Transverse colon (tissue), 4 donors: ENCODE results near the gene GRK3. TPM values are rescaled to one million over a fixed set of nuclear protein-coding genes. Genes with fewer than 3 reads are reported as not detected.

Source experiments
- DNase-seq: peaks from one replicate; pipeline ENCODE4 v3.0.0-alpha.2; 2019
- H3K27ac ChIP-seq, 4 donors: fragments of 200-600 bp; sonication (generic); 2 replicates each; pipeline ENCODE4 v1.5.1; 2016 to 2018; ENCODE audit warnings: inconsistent platforms in 4 of 4
- H3K27me3 ChIP-seq: fragments of 200-600 bp; sonication (generic); 2 replicates; pipeline ENCODE4 v1.5.1; 2017; ENCODE audit warnings: inconsistent platforms
- H3K36me3 ChIP-seq, 4 donors: fragments of 200-600 bp; sonication (generic); 2 replicates each; pipeline ENCODE4 v1.5.1; 2017 to 2019; ENCODE audit warnings: inconsistent platforms in 4 of 4
- H3K4me1 ChIP-seq, 4 donors: fragments of 200-600 bp; sonication (generic); 2 replicates each; pipeline ENCODE4 v1.5.1; 2017 to 2020; ENCODE audit warnings: inconsistent platforms in 4 of 4
- H3K4me3 ChIP-seq, 4 donors: fragments of 200-600 bp; sonication (generic); 1 replicate in 1 of 4; 2 replicates in 3 of 4; pipeline versions ENCODE4 v1.5.1 to v1.6.1; 2017 to 2019; ENCODE audit warnings: inconsistent platforms in 4 of 4
- H3K9me3 ChIP-seq, 2 donors: fragments of 200-600 bp; sonication (generic); 2 replicates each; pipeline ENCODE4 v1.5.1; 2017 to 2019; ENCODE audit warnings: inconsistent platforms in 2 of 2
- EP300 ChIP-seq: sonication (generic); formaldehyde crosslinking; IDR thresholded peaks from one replicate; pipeline ENCODE4 v1.6.1; 2017; ENCODE audit warnings: antibody characterized with exemption, low read depth
- POLR2A ChIP-seq: fragments of 450-650 bp; IDR thresholded peaks from one replicate; pipeline ENCODE4 v1.6.1; 2016; ENCODE audit warnings: antibody characterized with exemption, mild to moderate bottlenecking, moderate library complexity
- POLR2AphosphoS5 ChIP-seq, 3 donors: sonication (generic); formaldehyde crosslinking; IDR thresholded peaks; one replicate each; pipeline ENCODE4 v1.6.1; 2016; ENCODE audit warnings: antibody characterized with exemption in 3 of 3
- WGBS, 2 donors: methylation state at CpG; one replicate each; pipeline ENCODE4 v1.1.5; 2018; ENCODE audit warnings: low coverage in 1 of 2; 5-methylcytosine and 5-hydroxymethylcytosine counted together
- in situ Hi-C, 4 donors: fragments of 200-750 bp; cut with MboI; loops; one replicate each; pipeline versions ENCODE4 v1.15.0 to v1.15.1; 2017; ENCODE audit warnings: low sequenced_read_pairs in 3 of 4, low pct_ligation_motif_present in 1 of 4, low pct_unique_long_range_greater_than_20kb in 1 of 4
- intact Hi-C: fragments of 100-400 bp; cut with DNase I; formaldehyde crosslinking; loops from one replicate; pipeline ENCODE4 v1.15.1; 2023; ENCODE audit warnings: low total_unique reads
- total RNA-seq, 4 donors: library from RNA; depleted of rRNA; stranded (reverse); fragments of >200 nt; gene quantifications; one replicate each; pipeline ENCODE4 v1.1.0, GENCODE V29; 2016
- TF ChIP-seq, protein P1 (sequence below), 5 experiments: fragments of 200-600 bp in 3 of 5; fragments of 450-650 bp in 2 of 5; sonication (generic) in 3 of 5; IDR thresholded peaks; 1 replicate in 2 of 5; 2 replicates in 3 of 5; pipeline ENCODE4 v1.5.1; 2016 to 2017; ENCODE audit warnings: antibody characterized with exemption in 5 of 5, inconsistent platforms in 3 of 5, mild to moderate bottlenecking in 2 of 5, moderate library complexity in 1 of 5

The GRK3 gene
- total RNA-seq, 4 donors from 2014 or later = 1.6 to 7.9 (median 4.2) TPM

DNA sequence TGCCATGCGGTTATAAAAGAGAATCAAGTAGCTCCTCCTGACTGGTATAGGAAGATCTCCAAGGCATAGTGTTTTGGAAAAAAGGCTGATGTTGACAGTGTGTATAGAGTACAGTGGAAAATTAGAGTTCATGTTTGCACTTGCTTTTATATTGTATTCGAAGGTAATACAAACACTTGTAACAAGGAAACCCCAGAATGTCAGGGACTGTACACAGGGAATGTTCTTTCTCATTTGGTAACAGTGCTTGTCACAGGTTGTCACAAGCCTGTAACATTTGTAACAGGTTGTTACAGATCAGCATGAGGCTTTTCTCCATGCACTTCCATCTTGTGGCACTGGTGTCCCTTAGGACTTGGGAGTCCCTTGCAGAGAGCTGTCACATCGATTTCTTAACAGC is 64.0 kb downstream of the GRK3 start:
- intact Hi-C loops = no loop called here
- no peak for TF ChIP-seq POLR2AphosphoS5 (IDR thresholded peaks at IDR 0.05)
- TF ChIP-seq, protein P1, sequence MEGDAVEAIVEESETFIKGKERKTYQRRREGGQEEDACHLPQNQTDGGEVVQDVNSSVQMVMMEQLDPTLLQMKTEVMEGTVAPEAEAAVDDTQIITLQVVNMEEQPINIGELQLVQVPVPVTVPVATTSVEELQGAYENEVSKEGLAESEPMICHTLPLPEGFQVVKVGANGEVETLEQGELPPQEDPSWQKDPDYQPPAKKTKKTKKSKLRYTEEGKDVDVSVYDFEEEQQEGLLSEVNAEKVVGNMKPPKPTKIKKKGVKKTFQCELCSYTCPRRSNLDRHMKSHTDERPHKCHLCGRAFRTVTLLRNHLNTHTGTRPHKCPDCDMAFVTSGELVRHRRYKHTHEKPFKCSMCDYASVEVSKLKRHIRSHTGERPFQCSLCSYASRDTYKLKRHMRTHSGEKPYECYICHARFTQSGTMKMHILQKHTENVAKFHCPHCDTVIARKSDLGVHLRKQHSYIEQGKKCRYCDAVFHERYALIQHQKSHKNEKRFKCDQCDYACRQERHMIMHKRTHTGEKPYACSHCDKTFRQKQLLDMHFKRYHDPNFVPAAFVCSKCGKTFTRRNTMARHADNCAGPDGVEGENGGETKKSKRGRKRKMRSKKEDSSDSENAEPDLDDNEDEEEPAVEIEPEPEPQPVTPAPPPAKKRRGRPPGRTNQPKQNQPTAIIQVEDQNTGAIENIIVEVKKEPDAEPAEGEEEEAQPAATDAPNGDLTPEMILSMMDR (IDR thresholded peaks at IDR 0.05) = no peak
- TF ChIP-seq POLR2A = no peak
- TF ChIP-seq EP300 = no peak
- H3K36me3 ChIP-seq = no peaks in the 10 kb centered on the region
- H3K9me3 ChIP-seq = no peaks in the 10 kb centered on the region
- peak overlapping the region in 1 of 4 donors; percentile 26 for H3K27ac ChIP-seq
- no peak overlapping the region for H3K4me3 ChIP-seq
- in situ Hi-C loops = no loop called here
- WGBS, 2 donors = 23 to 56% methylated on average over 3 of the region's 3 CpGs
- H3K4me1 ChIP-seq = peaks cover 0 to 18% (median 3%) of the 10 kb centered on the region in 4 donors
- no peak for DNase-seq
- no peaks in the 10 kb centered on the region for H3K27me3 ChIP-seq

DNA sequence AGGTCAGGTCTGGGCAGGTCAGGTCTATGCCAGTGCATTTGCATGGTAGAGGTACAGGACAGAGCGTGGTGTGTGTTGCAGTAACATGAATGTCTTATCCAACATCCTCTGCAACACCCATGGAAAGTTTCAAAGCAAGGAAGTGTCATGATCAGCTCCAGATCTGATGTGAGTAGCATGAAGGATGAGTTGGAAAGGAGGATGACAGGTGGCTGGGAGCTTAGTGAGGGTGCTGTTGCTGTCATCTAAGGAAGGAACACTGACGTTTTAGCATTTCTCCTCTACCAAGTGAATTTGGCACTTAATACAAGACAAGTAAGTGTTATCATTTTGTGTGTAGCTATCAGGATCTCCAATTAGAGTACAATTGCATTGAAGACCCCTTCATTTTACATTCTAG is 65.1 kb downstream of the GRK3 start:
- H3K27ac ChIP-seq = no peak overlapping the region
- intact Hi-C loops = no loop called here
- peaks cover 0 to 18% (median 3%) of the 10 kb centered on the region in 4 donors for H3K4me1 ChIP-seq
- H3K4me3 ChIP-seq = no peak overlapping the region
- DNase-seq = no peak
- no peaks in the 10 kb centered on the region for H3K36me3 ChIP-seq
- H3K9me3 ChIP-seq = no peaks in the 10 kb centered on the region
- TF ChIP-seq POLR2AphosphoS5 (IDR thresholded peaks at IDR 0.05) (no peak), POLR2A (no peak)
- in situ Hi-C loops = no loop called here
- H3K27me3 ChIP-seq = no peaks in the 10 kb centered on the region
- 80 to 90% methylated on average over 1 to 2 of the region's 2 CpGs for WGBS, 2 donors

DNA sequence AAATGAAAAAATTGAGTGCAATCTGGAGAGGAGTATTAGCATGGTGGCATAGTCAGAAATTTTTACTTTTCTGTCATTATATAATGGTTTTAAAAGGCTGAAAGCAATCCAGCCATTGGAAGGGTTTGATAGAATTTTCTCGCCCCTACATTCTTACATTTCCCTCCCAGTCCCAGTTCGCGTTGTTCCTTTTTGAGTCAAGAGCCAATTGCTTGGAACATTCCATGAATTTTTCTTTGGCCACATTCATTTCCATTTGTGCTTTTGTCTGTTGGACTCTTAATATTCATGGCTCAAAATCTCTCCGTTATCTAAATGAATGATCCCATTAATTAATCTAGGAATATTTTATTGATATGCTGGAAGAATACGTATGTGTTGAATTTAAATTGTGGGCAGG is 66.0 kb downstream of the GRK3 start:
- peaks cover 0 to 18% (median 3%) of the 10 kb centered on the region in 4 donors for H3K4me1 ChIP-seq

DNA sequence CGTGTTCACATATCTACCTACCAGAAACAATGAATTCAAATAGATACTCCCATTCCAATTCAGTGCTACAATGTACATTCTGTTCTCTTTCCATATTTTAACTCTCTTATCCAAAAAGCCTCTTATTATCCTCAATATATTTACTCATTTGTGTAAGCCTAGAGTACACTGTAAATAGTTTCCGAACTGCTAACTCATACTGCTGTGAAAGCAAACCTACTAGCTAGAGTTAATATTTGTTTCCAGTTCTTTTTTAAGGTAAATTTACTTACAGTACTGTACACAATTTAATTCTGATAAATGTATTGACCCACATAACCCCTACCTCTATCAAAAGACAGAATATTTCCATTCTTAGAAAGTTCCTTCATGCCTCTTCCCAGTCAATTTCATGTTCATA is 71.8 kb downstream of the GRK3 start:
- H3K4me3 ChIP-seq = no peak overlapping the region
- intact Hi-C loops = no loop called here
- in situ Hi-C loops = no loop called here
- TF ChIP-seq, protein P1 (IDR thresholded peaks at IDR 0.05) = no peak
- TF ChIP-seq POLR2A (no peak), POLR2AphosphoS5 (IDR thresholded peaks at IDR 0.05) (no peak), EP300 (no peak)
- H3K27ac ChIP-seq = no peak overlapping the region
- WGBS, 2 donors = 84 to 94% methylated on average over 2 of the region's 2 CpGs
- no peaks in the 10 kb centered on the region for H3K9me3 ChIP-seq
- DNase-seq = no peak
- no peaks in the 10 kb centered on the region for H3K4me1 ChIP-seq
- H3K27me3 ChIP-seq = no peaks in the 10 kb centered on the region
- H3K36me3 ChIP-seq = no peaks in the 10 kb centered on the region

More for the DNA sequence above, 66.0 kb downstream of the GRK3 start:
- Histone ChIP-seq H3K27ac (no peak overlapping the region), H3K9me3 (no peaks in the 10 kb centered on the region), H3K4me3 (no peak overlapping the region), H3K36me3 (no peaks in the 10 kb centered on the region), H3K27me3 (no peaks in the 10 kb centered on the region)
- 71 to 78% methylated on average over 5 of the region's 5 CpGs for WGBS, 2 donors
- no peak for DNase-seq
- intact Hi-C loops (no loop called here), in situ Hi-C loops (no loop called here)
- TF ChIP-seq, protein P1 (IDR thresholded peaks at IDR 0.05) = no peak
- no peak for TF ChIP-seq POLR2AphosphoS5 (IDR thresholded peaks at IDR 0.05)
- TF ChIP-seq POLR2A = no peak
- no peak for TF ChIP-seq EP300

DNA sequence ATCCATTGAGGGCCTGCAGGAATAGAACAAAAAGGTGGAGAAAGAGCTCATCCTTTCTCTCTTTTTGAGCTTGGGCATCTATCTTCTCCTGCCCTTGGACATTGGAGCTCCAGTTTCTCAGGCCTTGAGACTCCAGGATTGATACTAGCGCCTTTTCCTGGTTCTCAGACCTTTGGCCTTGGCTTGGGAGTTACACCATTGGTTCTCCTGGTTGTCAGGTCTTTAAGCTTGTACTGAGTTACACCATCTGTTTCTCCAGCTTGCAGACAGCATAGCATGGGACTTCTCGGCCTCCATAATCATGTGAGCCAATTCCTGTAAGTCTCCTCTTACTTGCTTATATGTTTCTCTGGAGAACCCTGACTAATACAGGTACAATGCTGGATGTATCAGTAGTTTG is 72.6 kb downstream of the GRK3 start:
- in situ Hi-C loops (no loop called here), intact Hi-C loops (no loop called here)
- WGBS, 2 donors = 85% methylated on average over 2 of the region's 2 CpGs; no CpG with 5 or more reads in 1 of the 2 donors
- no peaks in the 10 kb centered on the region for H3K4me1 ChIP-seq
- no peaks in the 10 kb centered on the region for H3K36me3 ChIP-seq
- no peak overlapping the region for H3K4me3 ChIP-seq
- no peak for DNase-seq
- no peaks in the 10 kb centered on the region for H3K27me3 ChIP-seq
- H3K27ac ChIP-seq = no peak overlapping the region
- TF ChIP-seq EP300 (no peak), POLR2A (no peak), POLR2AphosphoS5 (IDR thresholded peaks at IDR 0.05) (no peak)
- TF ChIP-seq, protein P1 (IDR thresholded peaks at IDR 0.05) = no peak
- H3K9me3 ChIP-seq = no peaks in the 10 kb centered on the region
